ENCODE results near the gene COL20A1.

COL20A1 gene

DNA sequence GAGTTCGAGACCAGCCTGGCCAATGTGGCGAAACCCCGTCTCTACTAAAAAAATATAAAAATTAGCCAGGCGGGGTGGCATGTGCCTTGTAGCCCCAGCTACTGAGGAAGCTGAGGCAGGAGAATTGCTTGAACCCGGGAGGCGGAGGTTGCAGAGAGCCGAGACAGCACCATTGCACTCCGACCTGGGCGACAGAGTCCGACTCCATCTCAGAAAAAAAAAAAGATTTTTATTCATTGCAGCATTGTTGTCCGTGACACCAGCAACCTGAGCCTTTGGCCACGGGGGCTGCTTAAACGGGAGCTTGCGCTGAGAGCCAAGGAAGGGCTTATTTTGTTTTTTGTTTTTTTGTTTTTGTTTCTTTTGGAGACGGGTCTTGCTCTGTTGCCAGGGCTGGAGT is 13.1 kb upstream of the COL20A1 start:
- TF ChIP-seq ZFX (IDR thresholded peaks at IDR 0.05): no peak
- TF ChIP-seq, protein P1, sequence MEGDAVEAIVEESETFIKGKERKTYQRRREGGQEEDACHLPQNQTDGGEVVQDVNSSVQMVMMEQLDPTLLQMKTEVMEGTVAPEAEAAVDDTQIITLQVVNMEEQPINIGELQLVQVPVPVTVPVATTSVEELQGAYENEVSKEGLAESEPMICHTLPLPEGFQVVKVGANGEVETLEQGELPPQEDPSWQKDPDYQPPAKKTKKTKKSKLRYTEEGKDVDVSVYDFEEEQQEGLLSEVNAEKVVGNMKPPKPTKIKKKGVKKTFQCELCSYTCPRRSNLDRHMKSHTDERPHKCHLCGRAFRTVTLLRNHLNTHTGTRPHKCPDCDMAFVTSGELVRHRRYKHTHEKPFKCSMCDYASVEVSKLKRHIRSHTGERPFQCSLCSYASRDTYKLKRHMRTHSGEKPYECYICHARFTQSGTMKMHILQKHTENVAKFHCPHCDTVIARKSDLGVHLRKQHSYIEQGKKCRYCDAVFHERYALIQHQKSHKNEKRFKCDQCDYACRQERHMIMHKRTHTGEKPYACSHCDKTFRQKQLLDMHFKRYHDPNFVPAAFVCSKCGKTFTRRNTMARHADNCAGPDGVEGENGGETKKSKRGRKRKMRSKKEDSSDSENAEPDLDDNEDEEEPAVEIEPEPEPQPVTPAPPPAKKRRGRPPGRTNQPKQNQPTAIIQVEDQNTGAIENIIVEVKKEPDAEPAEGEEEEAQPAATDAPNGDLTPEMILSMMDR (conservative IDR thresholded peaks at IDR 0.05): no peak
- H3K27ac ChIP-seq: no peak overlapping the region

DNA sequence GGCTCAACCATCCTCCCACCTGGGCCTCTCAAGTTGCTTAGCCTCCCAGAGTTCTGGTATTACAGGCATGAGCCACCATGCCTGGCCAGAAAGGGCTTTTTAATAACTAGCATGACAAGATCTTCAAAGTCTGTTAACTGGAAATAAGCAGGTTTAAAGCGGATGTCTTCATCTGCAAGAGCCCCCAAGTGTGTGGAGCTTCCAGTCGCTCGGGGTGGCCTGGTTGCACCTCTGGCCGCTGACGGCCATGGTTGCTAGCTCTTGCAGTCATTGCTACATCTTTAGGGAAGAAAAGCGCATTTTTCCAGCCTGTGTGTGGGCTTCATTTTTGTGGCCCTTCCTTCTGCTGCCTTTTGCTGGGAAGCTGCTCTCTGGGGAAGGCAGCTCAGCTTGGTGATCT is 12.6 kb upstream of the COL20A1 start:
- TF ChIP-seq, protein P1 (conservative IDR thresholded peaks at IDR 0.05): no peak
- TF ChIP-seq ZFX (IDR thresholded peaks at IDR 0.05): no peak
- no peak overlapping the region for H3K27ac ChIP-seq

DNA sequence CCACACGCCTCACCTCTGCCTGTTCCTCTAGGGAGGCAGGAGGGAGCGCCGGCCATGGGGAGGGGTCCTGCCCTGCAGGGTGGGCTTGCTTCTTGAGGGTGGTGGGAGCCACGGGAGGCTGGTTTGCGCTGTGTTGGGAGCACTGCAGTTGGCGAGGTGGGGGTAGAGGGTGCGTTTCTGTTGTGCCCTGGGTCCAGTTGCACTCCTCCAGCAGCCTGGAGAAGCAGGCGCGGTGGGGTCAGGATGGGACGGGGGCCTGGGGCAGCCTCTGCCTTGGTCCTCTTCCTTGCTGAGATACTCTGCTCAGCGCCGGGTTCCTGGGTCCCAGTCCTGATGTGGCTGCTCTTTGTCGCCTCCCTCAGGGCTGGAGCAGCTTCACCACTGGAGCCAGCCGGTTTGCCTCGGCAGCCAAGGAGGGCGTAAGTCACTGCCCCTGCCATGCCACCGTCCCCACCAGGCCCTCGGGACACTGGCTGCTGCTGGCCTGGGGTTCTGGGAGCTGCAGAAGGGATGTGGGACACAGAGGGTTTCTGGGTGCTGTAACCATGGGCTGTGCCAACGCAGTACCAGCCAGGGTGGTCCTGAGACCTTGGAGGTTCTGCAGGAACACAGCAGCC is 11.9 kb upstream of the COL20A1 start:
- no peak for TF ChIP-seq ZFX (IDR thresholded peaks at IDR 0.05)
- TF ChIP-seq, protein P1 (conservative IDR thresholded peaks at IDR 0.05): no peak; the same call in 1 of the 2 replicates
- no peak overlapping the region for H3K27ac ChIP-seq

DNA sequence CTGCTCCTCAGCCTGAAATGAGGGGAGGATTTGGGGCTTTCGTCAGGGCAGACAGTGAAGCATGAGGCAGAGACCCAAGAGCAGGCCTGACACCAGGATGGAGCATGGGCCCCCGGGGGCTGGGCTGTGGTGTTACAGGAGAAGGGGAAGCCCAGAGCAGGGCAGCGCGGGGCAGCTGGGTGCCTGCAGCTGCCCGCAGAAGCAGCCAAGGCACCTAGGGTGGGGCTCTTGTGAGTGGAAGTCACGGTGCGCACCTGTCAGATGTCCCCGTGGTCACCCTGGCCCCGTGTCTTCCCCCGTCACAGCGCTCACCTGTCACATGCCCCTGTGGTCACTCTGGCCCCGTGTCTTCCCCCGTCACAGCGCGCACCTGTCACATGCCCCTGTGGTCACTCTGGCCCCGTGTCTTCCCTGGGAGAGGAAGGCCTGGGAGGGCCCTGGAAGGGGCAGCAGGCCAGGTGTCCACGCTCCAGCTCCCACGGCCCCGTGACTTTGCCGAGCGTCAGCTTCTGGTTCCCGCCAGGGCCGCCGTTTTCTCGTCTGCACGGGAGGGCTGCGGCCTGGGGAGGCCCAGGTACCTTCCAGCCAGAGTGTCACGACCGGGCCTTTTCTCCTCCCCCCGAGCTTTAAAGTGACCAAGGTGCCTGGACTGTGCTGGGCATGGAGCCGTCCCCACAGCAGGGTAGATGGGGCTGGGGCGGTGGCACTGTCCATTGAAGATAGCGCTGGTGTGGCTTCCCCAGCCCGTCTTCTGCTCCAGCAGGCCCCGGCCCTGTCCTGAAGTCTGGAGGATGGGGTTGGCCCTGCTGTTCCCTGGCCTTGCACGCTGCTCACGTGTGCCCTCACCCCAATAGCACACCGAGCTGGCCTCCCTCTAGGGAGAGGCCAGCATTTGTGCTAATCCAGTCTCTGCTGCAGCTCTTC is 11.0 kb upstream of the COL20A1 start:
- TF ChIP-seq ZFX (IDR thresholded peaks at IDR 0.05): no peak
- TF ChIP-seq, protein P1 (conservative IDR thresholded peaks at IDR 0.05): no peak

DNA sequence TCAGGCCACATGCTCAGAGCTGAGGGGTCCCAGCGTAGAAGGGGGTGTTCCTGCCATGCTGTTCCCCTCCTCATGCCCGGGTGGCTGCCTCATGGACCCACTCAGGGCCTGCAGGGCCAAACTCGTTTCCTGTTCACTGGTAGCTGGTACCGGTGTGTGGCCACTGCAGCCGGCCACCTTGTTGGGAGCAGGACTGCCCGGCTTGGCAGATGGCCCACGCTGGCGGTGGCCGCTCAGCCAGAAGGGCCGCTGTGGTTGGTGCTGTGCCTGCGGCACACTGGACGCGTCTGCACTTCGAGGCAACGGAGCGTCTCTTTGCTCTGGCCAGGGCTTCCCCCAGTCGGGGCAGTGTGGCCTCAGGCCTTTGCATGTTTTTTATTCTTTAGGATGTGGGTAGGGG is 10.0 kb upstream of the COL20A1 start:
- H3K27ac ChIP-seq: no peak overlapping the region
- TF ChIP-seq ZFX (IDR thresholded peaks at IDR 0.05): no peak

More for the DNA sequence above, 11.0 kb upstream of the COL20A1 start:
- no peak overlapping the region for H3K27ac ChIP-seq

DNA sequence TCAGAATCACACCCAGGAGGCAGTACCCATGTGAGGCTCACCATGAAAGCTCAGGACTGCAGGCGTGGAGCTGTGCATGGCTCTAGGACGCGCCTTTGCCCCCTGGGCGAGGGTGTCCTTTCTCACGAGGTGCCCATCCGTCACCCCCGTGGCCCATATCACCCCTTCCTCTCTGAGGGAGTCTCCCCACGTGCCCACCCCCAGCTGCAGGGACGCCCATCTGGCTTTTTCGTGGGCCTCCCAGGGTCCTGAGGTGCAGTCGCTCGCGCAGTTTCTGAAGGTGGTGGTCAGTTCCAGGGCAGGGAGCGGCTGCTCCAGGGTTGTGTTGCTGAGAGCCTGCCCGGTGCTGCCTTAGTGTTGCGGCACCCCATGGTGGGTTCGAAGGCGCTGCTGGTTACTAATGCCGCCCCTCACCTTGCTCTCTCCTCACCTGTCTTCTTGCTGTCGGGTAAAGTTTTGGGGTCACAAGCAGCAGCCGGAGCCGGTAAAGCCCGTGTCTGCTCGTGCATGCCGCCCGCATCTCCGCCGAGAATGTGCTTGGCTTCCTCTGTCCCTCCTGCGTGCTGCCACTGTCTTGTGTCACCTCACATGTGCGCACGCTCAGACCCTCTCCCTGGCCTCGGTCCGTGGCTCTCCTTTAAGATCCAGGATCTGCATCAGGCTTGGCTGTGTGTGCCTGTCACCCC is 9.4 kb upstream of the COL20A1 start:
- no peak overlapping the region for H3K27ac ChIP-seq
- TF ChIP-seq, protein P1 (conservative IDR thresholded peaks at IDR 0.05): no peak

DNA sequence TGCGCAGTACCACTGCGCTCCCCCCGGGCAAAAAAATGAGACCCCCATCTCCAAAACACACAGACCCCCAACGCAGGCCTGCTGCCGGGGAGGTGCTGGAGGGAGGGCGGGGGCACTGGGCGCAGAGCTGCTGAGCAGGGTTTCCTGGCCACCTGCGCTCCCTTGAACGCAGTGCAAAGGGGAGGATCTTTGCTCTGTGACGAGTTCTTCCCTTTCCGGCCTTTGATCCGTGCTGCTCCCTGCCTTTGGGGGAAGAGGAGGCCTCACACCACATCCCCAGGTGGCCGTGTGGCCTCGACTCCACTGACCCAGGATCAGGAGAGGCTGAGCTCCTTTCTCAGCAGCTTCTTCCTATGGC is 8.9 kb upstream of the COL20A1 start:
- H3K27ac ChIP-seq: no peak overlapping the region
- TF ChIP-seq, protein P1 (conservative IDR thresholded peaks at IDR 0.05): no peak
- TF ChIP-seq ZFX (IDR thresholded peaks at IDR 0.05): no peak
